HEK293 (cell line): ENCODE data around the gene CACNA1C.

Experiments
- RBAK ChIP-seq: fragments of 450-650 bp; formaldehyde crosslinking; IDR thresholded peaks from 2 replicates; pipeline ENCODE4 v1.5.1; 2016; ENCODE audit warnings: missing biosample characterization, missing genetic modification characterization
- TF ChIP-seq, protein P1 (sequence below): fragments of 450-650 bp; formaldehyde crosslinking; IDR thresholded peaks from 2 replicates; pipeline ENCODE4 v1.5.1; 2016; ENCODE audit warnings: missing biosample characterization, missing genetic modification characterization

- TF ChIP-seq RBAK, result no peak
- TF ChIP-seq, protein P1, sequence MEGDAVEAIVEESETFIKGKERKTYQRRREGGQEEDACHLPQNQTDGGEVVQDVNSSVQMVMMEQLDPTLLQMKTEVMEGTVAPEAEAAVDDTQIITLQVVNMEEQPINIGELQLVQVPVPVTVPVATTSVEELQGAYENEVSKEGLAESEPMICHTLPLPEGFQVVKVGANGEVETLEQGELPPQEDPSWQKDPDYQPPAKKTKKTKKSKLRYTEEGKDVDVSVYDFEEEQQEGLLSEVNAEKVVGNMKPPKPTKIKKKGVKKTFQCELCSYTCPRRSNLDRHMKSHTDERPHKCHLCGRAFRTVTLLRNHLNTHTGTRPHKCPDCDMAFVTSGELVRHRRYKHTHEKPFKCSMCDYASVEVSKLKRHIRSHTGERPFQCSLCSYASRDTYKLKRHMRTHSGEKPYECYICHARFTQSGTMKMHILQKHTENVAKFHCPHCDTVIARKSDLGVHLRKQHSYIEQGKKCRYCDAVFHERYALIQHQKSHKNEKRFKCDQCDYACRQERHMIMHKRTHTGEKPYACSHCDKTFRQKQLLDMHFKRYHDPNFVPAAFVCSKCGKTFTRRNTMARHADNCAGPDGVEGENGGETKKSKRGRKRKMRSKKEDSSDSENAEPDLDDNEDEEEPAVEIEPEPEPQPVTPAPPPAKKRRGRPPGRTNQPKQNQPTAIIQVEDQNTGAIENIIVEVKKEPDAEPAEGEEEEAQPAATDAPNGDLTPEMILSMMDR, result no peak
Observed at GRCh38 chr12:2406903-2407302, 354.1 kb downstream of the CACNA1C start.
